SK-N-SH treated with all-trans-retinoic acid at 6 μM for 48 hours (cell line): ENCODE results near the gene STPG1.

Experiments used
- ATAC-seq: fragments of 200-7000 bp; cut with Tn5 transposase; 3 replicates; pipeline ENCODE4 v1.9.1; 2020; ENCODE audit warnings: mild to moderate bottlenecking, moderate library complexity
- ARNTL ChIP-seq: fragments of 450-650 bp; formaldehyde crosslinking; IDR thresholded peaks from 2 replicates; pipeline ENCODE4 v1.5.0; 2020; ENCODE audit warnings: low read depth, mild to moderate bottlenecking, moderate library complexity, borderline replicate concordance
- BACH2 ChIP-seq: fragments of 250-450 bp; sonication (Bioruptor Pico); IDR thresholded peaks from 2 replicates; pipeline ENCODE4 v1.9.0; 2021; ENCODE audit warnings: mild to moderate bottlenecking, borderline replicate concordance
- CREB5 ChIP-seq: fragments of 250-450 bp; sonication (Bioruptor Pico); IDR thresholded peaks from 2 replicates; pipeline ENCODE4 v1.5.1; 2020; ENCODE audit warnings: low read depth, mild to moderate bottlenecking, moderate library complexity
- CSDC2 ChIP-seq: fragments of 250-450 bp; sonication (Bioruptor Pico); IDR thresholded peaks from 2 replicates; pipeline ENCODE4 v1.5.0; 2020; ENCODE audit warnings: mild to moderate bottlenecking, moderate library complexity
- ESRRG ChIP-seq: fragments of 250-450 bp; sonication (Bioruptor Pico); IDR thresholded peaks from 2 replicates; pipeline ENCODE4 v1.6.1; 2021; ENCODE audit warnings: mild to moderate bottlenecking
- GLIS3 ChIP-seq: fragments of 250-450 bp; sonication (Bioruptor Pico); IDR thresholded peaks from 2 replicates; pipeline ENCODE4 v1.5.0; 2020; ENCODE audit warnings: mild to moderate bottlenecking, moderate library complexity
- ISL1 ChIP-seq: fragments of 250-450 bp; sonication (Bioruptor Pico); IDR thresholded peaks from 2 replicates; pipeline ENCODE4 v2.1.2; 2022; ENCODE audit warnings: mild to moderate bottlenecking, moderate library complexity
- OSR1 ChIP-seq: fragments of 250-450 bp; sonication (Bioruptor Pico); IDR thresholded peaks from 2 replicates; pipeline ENCODE4 v1.8.0; 2022; ENCODE audit warnings: moderate library complexity, mild to moderate bottlenecking, inconsistent platforms
- PATZ1 ChIP-seq: fragments of 250-450 bp; sonication (Bioruptor Pico); IDR thresholded peaks from 2 replicates; pipeline ENCODE4 v1.8.0; 2020; ENCODE audit warnings: mild to moderate bottlenecking, moderate library complexity, borderline replicate concordance
- PPARA ChIP-seq: fragments of 250-450 bp; sonication (Bioruptor Pico); IDR thresholded peaks from 2 replicates; pipeline ENCODE4 v1.5.0; 2020; ENCODE audit warnings: mild to moderate bottlenecking, borderline replicate concordance
- RARB ChIP-seq: fragments of 250-450 bp; sonication (Bioruptor Pico); IDR thresholded peaks from 2 replicates; pipeline ENCODE4 v1.8.0; 2021; ENCODE audit warnings: mild to moderate bottlenecking, moderate library complexity
- SNAI2 ChIP-seq: fragments of 250-450 bp; sonication (Bioruptor Pico); IDR thresholded peaks from 2 replicates; pipeline ENCODE4 v1.5.0; 2020; ENCODE audit warnings: mild to moderate bottlenecking, moderate library complexity
- TCF4 ChIP-seq: fragments of 250-450 bp; sonication (Bioruptor Pico); IDR thresholded peaks from 2 replicates; pipeline ENCODE4 v1.8.0; 2021; ENCODE audit warnings: mild to moderate bottlenecking, moderate library complexity, borderline replicate concordance
- TOX ChIP-seq: fragments of 250-450 bp; sonication (Bioruptor Pico); IDR thresholded peaks from 2 replicates; pipeline ENCODE4 v1.8.0; 2021; ENCODE audit warnings: mild to moderate bottlenecking, moderate library complexity, borderline replicate concordance
- TSHZ2 ChIP-seq: fragments of 250-450 bp; sonication (Bioruptor Pico); IDR thresholded peaks from 2 replicates; pipeline ENCODE4 v1.5.0; 2020; ENCODE audit warnings: mild to moderate bottlenecking, moderate library complexity
- ZC3H10 ChIP-seq: fragments of 250-450 bp; sonication (Bioruptor Pico); IDR thresholded peaks from 2 replicates; pipeline ENCODE4 v1.5.1; 2021; ENCODE audit warnings: mild to moderate bottlenecking, moderate library complexity
- ZFP3 ChIP-seq: fragments of 250-450 bp; sonication (Bioruptor Pico); IDR thresholded peaks from 2 replicates; pipeline ENCODE4 v1.5.0; 2020; ENCODE audit warnings: mild to moderate bottlenecking, moderate library complexity
- ZFP30 ChIP-seq: fragments of 450-650 bp; formaldehyde crosslinking; IDR thresholded peaks from 2 replicates; pipeline ENCODE4 v1.5.0; 2022; ENCODE audit warnings: mild to moderate bottlenecking, moderate library complexity
- ZNF565 ChIP-seq: fragments of 450-650 bp; formaldehyde crosslinking; conservative IDR thresholded peaks from 2 replicates; pipeline ENCODE4 v1.5.0; 2020; ENCODE audit warnings: low read depth, mild to moderate bottlenecking, moderate library complexity
- ZNF70 ChIP-seq: fragments of 450-650 bp; formaldehyde crosslinking; IDR thresholded peaks from 2 replicates; pipeline ENCODE4 v1.5.0; 2020; ENCODE audit warnings: mild to moderate bottlenecking, moderate library complexity
- ZNF8 ChIP-seq: fragments of 450-650 bp; formaldehyde crosslinking; IDR thresholded peaks from 2 replicates; pipeline ENCODE4 v1.5.0; 2020; ENCODE audit warnings: mild to moderate bottlenecking, moderate library complexity
- TF ChIP-seq, protein P1 (sequence below): fragments of 250-450 bp; sonication (Bioruptor Pico); IDR thresholded peaks from 2 replicates; pipeline ENCODE4 v1.5.1; 2021; ENCODE audit warnings: mild to moderate bottlenecking, moderate library complexity
- TF ChIP-seq, protein P2 (sequence below): fragments of 250-450 bp; sonication (Bioruptor Pico); IDR thresholded peaks from 2 replicates; pipeline ENCODE4 v1.8.0; 2021; ENCODE audit warnings: low read depth, mild to moderate bottlenecking, moderate library complexity, borderline replicate concordance

The STPG1 gene

GRCh38 chr1:24412408-24412807, 1.2 kb downstream of the STPG1 start:
- TF ChIP-seq SNAI2 (CRISPR knock-in tag) (no peak), ZFP3 (CRISPR knock-in tag) (no peak), TSHZ2 (CRISPR knock-in tag) (no peak), RARB (CRISPR knock-in tag) (no peak), PATZ1 (no peak), ZFP30 (CRISPR knock-in tag) (no peak), ESRRG (CRISPR knock-in tag) (no peak), ISL1 (CRISPR knock-in tag) (no peak), ZNF70 (CRISPR knock-in tag) (no peak), ARNTL (CRISPR knock-in tag) (no peak), OSR1 (no peak), CSDC2 (CRISPR knock-in tag) (no peak), ZNF8 (CRISPR knock-in tag) (no peak), ZNF565 (CRISPR knock-in tag) (no peak), TOX (CRISPR knock-in tag) (no peak), GLIS3 (CRISPR knock-in tag) (no peak), ZC3H10 (CRISPR knock-in tag) (no peak), PPARA (CRISPR knock-in tag) (no peak)
- TF ChIP-seq, protein P1, sequence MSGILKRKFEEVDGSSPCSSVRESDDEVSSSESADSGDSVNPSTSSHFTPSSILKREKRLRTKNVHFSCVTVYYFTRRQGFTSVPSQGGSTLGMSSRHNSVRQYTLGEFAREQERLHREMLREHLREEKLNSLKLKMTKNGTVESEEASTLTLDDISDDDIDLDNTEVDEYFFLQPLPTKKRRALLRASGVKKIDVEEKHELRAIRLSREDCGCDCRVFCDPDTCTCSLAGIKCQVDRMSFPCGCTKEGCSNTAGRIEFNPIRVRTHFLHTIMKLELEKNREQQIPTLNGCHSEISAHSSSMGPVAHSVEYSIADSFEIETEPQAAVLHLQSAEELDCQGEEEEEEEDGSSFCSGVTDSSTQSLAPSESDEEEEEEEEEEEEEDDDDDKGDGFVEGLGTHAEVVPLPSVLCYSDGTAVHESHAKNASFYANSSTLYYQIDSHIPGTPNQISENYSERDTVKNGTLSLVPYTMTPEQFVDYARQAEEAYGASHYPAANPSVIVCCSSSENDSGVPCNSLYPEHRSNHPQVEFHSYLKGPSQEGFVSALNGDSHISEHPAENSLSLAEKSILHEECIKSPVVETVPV (CRISPR knock-in tag): no peak
- no peak for ATAC-seq

GRCh38 chr1:24411963-24412362, 1.6 kb downstream of the STPG1 start:
- TF ChIP-seq TCF4 (CRISPR knock-in tag): no peak
- TF ChIP-seq ZNF565 (CRISPR knock-in tag): no peak
- ATAC-seq: no peak

GRCh38 chr1:24410750-24411149, 2.8 kb downstream of the STPG1 start:
- ATAC-seq: no peak
- no peak for TF ChIP-seq PPARA (CRISPR knock-in tag)
- no peak for TF ChIP-seq OSR1
- no peak for TF ChIP-seq TCF4 (CRISPR knock-in tag)
- no peak for TF ChIP-seq TSHZ2 (CRISPR knock-in tag)
- TF ChIP-seq ZC3H10 (CRISPR knock-in tag): no peak
- no peak for TF ChIP-seq CREB5 (CRISPR knock-in tag)
- no peak for TF ChIP-seq BACH2 (CRISPR knock-in tag)
- TF ChIP-seq TOX (CRISPR knock-in tag): no peak
- TF ChIP-seq ZNF565 (CRISPR knock-in tag): no peak
- no peak for TF ChIP-seq ZNF70 (CRISPR knock-in tag)
- TF ChIP-seq, protein P2, sequence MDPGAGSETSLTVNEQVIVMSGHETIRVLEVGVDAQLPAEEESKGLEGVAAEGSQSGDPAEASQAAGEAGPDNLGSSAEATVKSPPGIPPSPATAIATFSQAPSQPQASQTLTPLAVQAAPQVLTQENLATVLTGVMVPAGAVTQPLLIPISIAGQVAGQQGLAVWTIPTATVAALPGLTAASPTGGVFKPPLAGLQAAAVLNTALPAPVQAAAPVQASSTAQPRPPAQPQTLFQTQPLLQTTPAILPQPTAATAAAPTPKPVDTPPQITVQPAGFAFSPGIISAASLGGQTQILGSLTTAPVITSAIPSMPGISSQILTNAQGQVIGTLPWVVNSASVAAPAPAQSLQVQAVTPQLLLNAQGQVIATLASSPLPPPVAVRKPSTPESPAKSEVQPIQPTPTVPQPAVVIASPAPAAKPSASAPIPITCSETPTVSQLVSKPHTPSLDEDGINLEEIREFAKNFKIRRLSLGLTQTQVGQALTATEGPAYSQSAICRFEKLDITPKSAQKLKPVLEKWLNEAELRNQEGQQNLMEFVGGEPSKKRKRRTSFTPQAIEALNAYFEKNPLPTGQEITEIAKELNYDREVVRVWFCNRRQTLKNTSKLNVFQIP (CRISPR knock-in tag): no peak
- no peak for TF ChIP-seq GLIS3 (CRISPR knock-in tag)
- TF ChIP-seq ESRRG (CRISPR knock-in tag): no peak
- no peak for TF ChIP-seq ZFP3 (CRISPR knock-in tag)
